Ramos (cell line): ENCODE data around the gene ROR1.
"Not testable (repeated sequence)": the region's sequence is repeated elsewhere in the genome, so short reads cannot be mapped to it uniquely, and the experiment has no call there.

Experiments used
- in situ Hi-C: fragments of 300-500 bp; cut with MboI; formaldehyde crosslinking; loops from one replicate; pipeline ENCODE4 v1.14.3; 2022; ENCODE audit warnings: low sequenced_read_pairs; ENCODE audit not compliant: unreplicated experiment

ROR1 gene

GRCh38 chr1:64104585-64104984, 330.8 kb downstream of the ROR1 start:
- in situ Hi-C loops = not testable (repeated sequence)

DNA sequence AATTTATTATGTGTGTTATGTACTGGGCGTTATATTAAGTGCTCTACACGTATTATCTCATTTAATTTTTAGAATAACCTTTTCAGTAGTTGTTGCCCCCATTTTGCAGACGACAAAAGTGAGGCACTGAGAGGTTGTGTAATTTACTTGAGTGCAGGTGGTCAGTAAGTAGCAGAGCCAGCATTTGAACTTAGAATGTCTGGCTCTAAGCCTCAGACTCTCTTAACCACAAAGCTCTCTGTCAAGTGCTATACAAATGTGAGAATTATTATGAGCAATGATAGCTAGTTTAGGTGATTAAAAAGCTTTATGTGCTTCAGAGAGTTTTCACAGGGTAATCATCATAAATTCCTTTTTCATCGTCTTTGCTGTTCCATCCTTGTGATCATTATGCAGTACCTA, 333.3 kb downstream of the ROR1 start:
- in situ Hi-C loops = no loop called here

GRCh38 chr1:64107632-64108031, 333.8 kb downstream of the ROR1 start:
- in situ Hi-C loops = no loop called here

- in situ Hi-C loops = no loop called here
Observed at GRCh38 chr1:64110924-64111777, 337.3 kb downstream of the ROR1 start.

DNA sequence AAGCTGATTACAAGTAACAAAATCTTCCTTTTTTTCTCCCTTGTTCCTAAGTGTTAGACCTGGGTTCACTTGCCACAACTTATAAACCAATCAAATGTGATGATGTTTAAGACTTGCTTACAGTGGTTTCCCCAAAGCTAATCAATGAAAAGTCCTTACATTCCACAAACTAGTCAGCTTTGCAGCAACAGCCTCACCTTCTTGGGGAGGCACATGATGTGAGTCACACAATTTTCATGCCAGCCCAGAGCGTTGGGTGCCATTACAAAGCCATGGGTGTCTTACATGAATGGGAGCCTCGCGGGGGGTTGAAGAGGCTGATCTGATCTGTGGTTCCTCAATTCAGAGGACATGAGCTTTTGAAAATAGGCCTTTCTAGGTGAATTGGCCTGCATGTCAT, 338.0 kb downstream of the ROR1 start:
- in situ Hi-C loops = no loop called here

- in situ Hi-C loops = no loop called here
Observed at GRCh38 chr1:64112281-64112680, 338.5 kb downstream of the ROR1 start.

DNA sequence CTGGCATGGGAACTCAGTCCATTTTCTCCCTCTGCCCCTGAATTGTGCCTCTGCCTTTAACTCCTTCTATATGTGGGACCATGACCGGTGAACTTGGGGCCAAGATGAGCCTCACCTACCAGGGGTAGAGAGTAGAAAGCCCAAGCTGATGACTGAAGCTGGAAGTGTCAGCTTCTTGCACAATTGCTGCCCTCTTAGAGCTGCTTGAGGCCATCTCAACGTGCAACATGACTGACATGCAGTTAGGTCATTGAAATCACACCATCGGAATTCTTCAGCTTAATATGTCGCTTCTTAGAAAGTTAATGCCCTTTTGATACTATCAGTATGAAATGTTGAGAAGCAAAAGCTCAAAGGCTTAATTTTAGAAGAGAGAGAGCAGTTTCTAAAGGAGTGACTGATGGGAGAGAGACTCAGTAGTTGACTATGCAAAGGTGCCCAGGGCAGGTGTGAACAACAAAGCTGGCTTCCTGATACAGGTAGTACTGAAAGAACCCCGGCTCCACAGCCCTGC, 340.3 kb downstream of the ROR1 start:
- in situ Hi-C loops = no loop called here

DNA sequence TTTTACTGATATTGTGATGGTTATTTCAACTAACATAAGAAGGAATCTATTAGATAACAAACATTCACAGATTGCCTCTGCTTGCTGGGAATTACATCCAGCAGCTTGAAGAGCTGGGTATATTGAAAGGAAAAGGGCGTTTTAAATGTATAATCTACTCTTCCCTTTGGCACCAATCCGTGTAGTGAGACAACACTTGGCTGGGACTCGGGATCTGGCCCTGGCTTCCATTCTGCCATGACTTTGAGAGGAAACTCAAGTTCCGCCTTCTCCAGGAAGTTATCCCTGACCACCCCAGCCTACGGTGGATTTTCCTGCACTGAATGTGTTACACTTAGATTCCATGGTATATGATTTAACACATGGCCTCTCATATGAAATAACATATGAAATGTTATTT, 342.7 kb downstream of the ROR1 start:
- in situ Hi-C loops = no loop called here

DNA sequence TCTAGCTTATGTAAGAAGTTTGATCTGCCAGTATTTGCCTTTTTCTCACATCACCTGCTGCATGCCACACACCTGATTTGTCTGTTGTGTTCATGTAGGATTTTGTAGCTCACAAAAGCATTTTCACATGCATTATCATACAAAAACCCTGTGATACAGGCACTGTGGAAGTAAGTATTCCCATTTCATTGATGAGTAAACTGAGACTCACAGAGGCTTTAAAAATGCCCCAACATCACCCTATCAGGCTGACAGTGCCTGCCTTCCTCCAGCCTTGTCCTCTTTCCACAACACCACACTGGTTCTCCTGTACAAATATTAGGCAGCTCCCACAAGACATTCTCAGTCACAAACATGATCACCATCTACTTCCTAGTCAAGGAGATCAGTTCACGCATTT, 343.7 kb downstream of the ROR1 start:
- in situ Hi-C loops = no loop called here

GRCh38 chr1:64121766-64122385, 348.1 kb downstream of the ROR1 start:
- in situ Hi-C loops = no loop called here

- in situ Hi-C loops = no loop called here
Observed at GRCh38 chr1:64122588-64122987, 348.8 kb downstream of the ROR1 start.

- in situ Hi-C loops = loop anchor here (25.0 kb wide), 2 partner anchors 438 to 513 kb away; no protein-coding TSS in a partner anchor
Observed at GRCh38 chr1:64124704-64125440, 351.1 kb downstream of the ROR1 start.

GRCh38 chr1:64126581-64126980, 352.8 kb downstream of the ROR1 start:
- in situ Hi-C loops = loop anchor here (25.0 kb wide), 2 partner anchors 439 to 514 kb away; no protein-coding TSS in a partner anchor

DNA sequence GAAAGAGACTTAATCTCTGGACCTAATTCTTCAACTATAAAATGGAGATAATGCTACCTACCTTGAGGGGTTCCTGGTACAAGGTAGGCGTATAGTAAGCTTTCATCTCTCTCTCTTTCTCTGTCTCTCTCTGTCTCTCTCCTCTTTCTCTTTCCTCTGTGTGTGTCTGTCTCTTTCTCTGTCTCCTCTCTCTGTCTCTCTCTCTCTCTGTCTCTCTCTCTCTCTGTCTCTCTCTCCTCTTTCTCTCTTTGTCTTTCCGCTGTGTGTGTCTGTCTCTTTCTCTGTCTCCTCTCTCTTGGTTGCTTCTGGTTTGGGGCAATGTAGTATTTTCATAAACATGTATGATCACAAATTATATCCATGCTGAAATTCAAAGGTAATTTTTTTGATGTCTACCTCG, 353.5 kb downstream of the ROR1 start:
- in situ Hi-C loops = loop anchor here (25.0 kb wide), 2 partner anchors 440 to 515 kb away; no protein-coding TSS in a partner anchor

DNA sequence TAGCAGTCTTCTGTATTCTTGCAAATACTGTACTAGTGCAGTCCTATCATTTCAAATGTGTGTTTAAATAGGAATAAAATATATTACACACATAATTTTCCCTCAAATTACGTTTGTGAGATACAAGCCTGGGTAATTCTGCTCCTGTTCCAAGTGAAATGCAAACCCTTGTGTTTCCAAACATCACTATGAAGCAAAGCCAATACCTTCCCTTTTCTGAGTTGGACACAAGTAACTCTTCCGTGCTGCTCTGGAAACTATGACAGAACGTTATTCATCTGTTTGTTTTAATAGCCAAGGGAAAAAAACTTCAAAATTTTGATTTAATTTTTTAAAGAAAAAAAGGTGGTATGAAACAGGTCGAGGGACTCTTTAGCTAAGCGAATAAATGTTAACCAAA, 355.9 kb downstream of the ROR1 start:
- in situ Hi-C loops = loop anchor here (25.0 kb wide), 2 partner anchors 442 to 517 kb away; no protein-coding TSS in a partner anchor

DNA sequence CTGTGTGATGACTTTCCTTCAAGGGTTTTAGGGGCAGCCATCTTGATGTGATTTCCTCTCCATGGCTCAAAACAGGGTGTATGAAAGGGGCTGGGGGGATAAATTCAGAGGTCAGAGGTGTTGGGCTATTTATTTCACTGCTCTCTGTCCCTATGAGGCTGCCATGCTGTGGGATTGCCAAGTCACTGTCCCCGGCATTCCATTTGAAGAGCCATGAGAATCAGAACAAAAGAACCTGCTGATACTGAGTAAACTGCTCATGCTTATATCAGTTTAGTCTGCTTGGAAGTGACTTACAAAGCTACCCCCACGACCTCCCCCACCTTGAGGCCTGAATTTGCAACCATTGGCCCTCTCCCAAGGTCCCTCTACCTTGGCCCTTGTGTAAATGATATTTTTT, 357.3 kb downstream of the ROR1 start:
- in situ Hi-C loops = loop anchor here (25.0 kb wide), 2 partner anchors 444 to 519 kb away; no protein-coding TSS in a partner anchor

DNA sequence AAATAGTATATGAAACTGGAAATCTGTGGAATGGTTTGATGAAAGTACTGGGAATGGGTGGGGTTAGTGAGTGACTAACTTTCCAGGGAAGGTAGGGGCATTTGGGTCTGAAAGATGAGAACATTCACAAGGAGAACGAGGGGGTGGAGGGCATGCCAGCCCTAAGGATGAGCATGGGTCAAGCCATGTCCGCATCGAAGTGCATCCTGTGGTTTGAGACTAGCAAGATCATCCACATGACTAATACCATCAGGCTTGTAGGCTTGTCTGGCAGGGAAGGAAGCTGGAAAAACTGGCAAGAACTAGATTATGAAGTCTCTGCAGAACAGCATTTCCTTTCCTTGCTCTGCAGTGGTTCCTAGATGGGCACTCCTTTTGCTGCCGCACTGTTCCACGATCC, 359.2 kb downstream of the ROR1 start:
- in situ Hi-C loops = loop anchor here (25.0 kb wide), 2 partner anchors 446 to 521 kb away; no protein-coding TSS in a partner anchor

DNA sequence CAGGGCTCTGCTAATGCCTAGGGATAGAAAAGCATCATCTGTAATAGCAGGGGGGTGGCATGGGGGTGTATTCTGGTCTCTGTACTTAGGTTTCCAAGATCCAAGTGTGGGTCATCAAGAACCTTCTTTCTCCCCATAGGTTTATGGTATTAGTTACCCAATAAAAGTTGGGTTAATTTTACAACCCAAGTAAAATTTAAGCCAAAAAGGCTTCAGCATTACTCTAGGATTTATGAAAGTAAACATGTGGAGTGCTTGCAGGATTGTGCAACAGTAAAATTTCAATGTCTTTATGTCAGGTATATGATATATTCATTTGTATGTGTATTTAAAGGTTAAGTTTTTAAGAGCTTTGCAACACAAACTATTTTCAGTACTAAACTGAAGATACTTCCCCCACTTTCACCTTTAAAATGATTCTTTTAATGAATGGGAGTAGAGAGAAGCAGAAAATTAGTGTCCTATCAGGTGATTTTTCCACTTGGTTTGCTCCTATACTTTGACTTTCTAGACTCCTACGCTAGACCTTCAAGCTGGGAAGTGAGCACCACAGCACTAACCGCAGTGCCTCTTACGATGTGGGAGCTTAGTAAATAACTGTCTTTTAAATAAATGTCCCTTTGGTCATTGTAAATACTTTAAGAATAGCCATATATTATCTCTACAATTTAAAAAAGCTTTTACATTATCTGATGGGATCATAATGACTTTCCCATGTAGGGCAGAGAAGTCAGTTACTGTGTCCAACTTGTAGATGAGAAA, 361.8 kb downstream of the ROR1 start:
- in situ Hi-C loops = loop anchor here (25.0 kb wide), 2 partner anchors 448 to 523 kb away; no protein-coding TSS in a partner anchor

GRCh38 chr1:64136296-64136695, 362.5 kb downstream of the ROR1 start:
- in situ Hi-C loops = loop anchor here (25.0 kb wide), 2 partner anchors 449 to 524 kb away; no protein-coding TSS in a partner anchor
